GM12878 (cell line): Measurements from ENCODE around the gene ELL2. TPM values are rescaled to one million over a fixed set of nuclear protein-coding genes. Genes with fewer than 3 reads are reported as not detected.

Source experiments
- ATAC-seq: fragments of 200-7000 bp; cut with Tn5 transposase; 3 replicates; pipeline ENCODE4 v1.9.1; 2020; ENCODE audit warnings: mild to moderate bottlenecking, moderate library complexity
- BruUV-seq: library from RNA; stranded (reverse); fragments of 400-500 nt; replicated peaks from 2 replicates; lab custom pipeline; 2021; lab: Mats Ljungman, UMichigan
- CTCF ChIA-PET: fragments of 300-600 bp; sonication (Branson Sonifier 250); formaldehyde crosslinking; extraction: SDS; loops from one replicate; lab custom pipeline; 2021; ENCODE audit warnings: inconsistent platforms; lab: Yijun Ruan, JAX
- POLR2A ChIA-PET: fragments of 350-600 bp; formaldehyde crosslinking; extraction: SDS; loops from one replicate; lab custom pipeline; 2021; ENCODE audit warnings: inconsistent platforms; lab: Charles Lee
- RAD21 ChIA-PET: fragments of 300-600 bp; sonication (Branson Sonifier 250); formaldehyde crosslinking; loops from one replicate; lab custom pipeline; 2023; ENCODE audit warnings: antibody characterized with exemption; ENCODE audit not compliant: unreplicated experiment; lab: Charles Lee
- SMC1A ChIA-PET: fragments of 300-600 bp; sonication (Branson Sonifier 250); formaldehyde crosslinking; loops from one replicate; lab custom pipeline; 2023; ENCODE audit not compliant: unreplicated experiment, uncharacterized antibody; lab: Charles Lee
- DNase-seq: peaks from one replicate; pipeline ENCODE4 v3.0.0-alpha.2; 2011; ENCODE audit warnings: low read depth, low spot score
- FAIRE-seq: peaks from 3 replicates; lab custom pipeline; 2011; peaks lifted over from hg19 to GRCh38; lab: Jason Lieb, UNC
- H2AFZ ChIP-seq: 2 replicates; pipeline ENCODE4 v1.6.0; 2011; ENCODE audit warnings: low read depth, low read length, control low read depth; ENCODE audit not compliant: control insufficient read depth
- H3K27ac ChIP-seq: 2 replicates; pipeline ENCODE4 v1.5.1; 2011; ENCODE audit warnings: control low read depth; ENCODE audit not compliant: control insufficient read depth, insufficient read depth
- H3K27me3 ChIP-seq, 2 experiments: replicated peaks in 1 of 2; 2 replicates each; pipeline versions ENCODE4 v1.6.0 to v1.6.1; 2011; ENCODE audit warnings: low read length in 1 of 2; ENCODE audit not compliant: control insufficient read depth in 2 of 2, insufficient read depth in 2 of 2
- H3K36me3 ChIP-seq, 2 experiments: 2 replicates each; pipeline ENCODE4 v1.5.1; 2011; ENCODE audit warnings: low read length in 1 of 2; ENCODE audit not compliant: control insufficient read depth in 2 of 2, insufficient read depth in 2 of 2
- H3K4me1 ChIP-seq: 2 replicates; pipeline ENCODE4 v1.6.1; 2011; ENCODE audit warnings: mild to moderate bottlenecking, low read length, moderate library complexity, mixed read lengths; ENCODE audit not compliant: control insufficient read depth, insufficient read depth
- H3K4me2 ChIP-seq: 2 replicates; pipeline ENCODE4 v1.6.0; 2011; ENCODE audit warnings: control low read depth; ENCODE audit not compliant: control insufficient read depth, insufficient read depth
- H3K4me3 ChIP-seq: fragments of 200-600 bp; sonication (generic); 2 replicates; pipeline ENCODE4 v1.5.1; 2016
- H3K79me2 ChIP-seq: 2 replicates; pipeline ENCODE4 v1.6.0; 2011; ENCODE audit warnings: low read length; ENCODE audit not compliant: control insufficient read depth, insufficient read depth
- H3K9ac ChIP-seq: 2 replicates; pipeline ENCODE4 v1.8.0; 2011; ENCODE audit warnings: low read length, control low read depth, mixed read lengths; ENCODE audit not compliant: control insufficient read depth, insufficient read depth
- H3K9me3 ChIP-seq: replicated peaks from 3 replicates; pipeline ENCODE4 v1.5.1; 2011; ENCODE audit warnings: mild to moderate bottlenecking, low read length; ENCODE audit not compliant: control insufficient read depth, insufficient read depth
- H4K20me1 ChIP-seq: 2 replicates; pipeline ENCODE4 v1.6.0; 2011; ENCODE audit not compliant: control insufficient read depth, insufficient read depth
- ATF7 ChIP-seq: fragments of 450-650 bp; IDR thresholded peaks from 2 replicates; pipeline ENCODE4 v1.6.1; 2016; ENCODE audit warnings: low read depth, mild to moderate bottlenecking
- BHLHE40 ChIP-seq, 2 experiments: fragments of 450-650 bp in 1 of 2; IDR thresholded peaks; 2 replicates each; pipeline ENCODE4 v1.6.1; 2011 to 2017; ENCODE audit warnings: low read depth in 2 of 2, borderline replicate concordance in 1 of 2, improper control_type of control experiment in 1 of 2, low read length in 1 of 2, mild to moderate bottlenecking in 1 of 2
- CREM ChIP-seq: IDR thresholded peaks from 2 replicates; pipeline ENCODE4 v1.6.1; 2014; ENCODE audit warnings: antibody characterized with exemption, low read depth
- DPF2 ChIP-seq: fragments of 450-650 bp; IDR thresholded peaks from 2 replicates; pipeline ENCODE4 v1.6.1; 2017; ENCODE audit warnings: mild to moderate bottlenecking
- FOXM1 ChIP-seq: IDR thresholded peaks from 2 replicates; pipeline ENCODE4 v1.6.1; 2012; ENCODE audit warnings: low read depth, mild to moderate bottlenecking, inconsistent platforms, low read length, moderate library complexity
- HDAC6 ChIP-seq: fragments of 200-600 bp; sonication (generic); IDR thresholded peaks from one replicate; pipeline ENCODE4 v1.8.0; 2017; ENCODE audit warnings: antibody characterized with exemption; ENCODE audit not compliant: unreplicated experiment
- HDGF ChIP-seq: fragments of 450-650 bp; IDR thresholded peaks from 2 replicates; pipeline ENCODE4 v1.6.1; 2016; ENCODE audit warnings: antibody characterized with exemption
- LARP7 ChIP-seq: fragments of 450-650 bp; IDR thresholded peaks from 2 replicates; pipeline ENCODE4 v1.6.1; 2017; ENCODE audit warnings: mild to moderate bottlenecking
- MEF2B ChIP-seq: fragments of 450-650 bp; IDR thresholded peaks from 2 replicates; pipeline ENCODE4 v1.6.1; 2018; ENCODE audit warnings: mild to moderate bottlenecking, moderate library complexity; ENCODE audit not compliant: partially characterized antibody, poor library complexity, severe bottlenecking
- MTA2 ChIP-seq: fragments of 450-650 bp; IDR thresholded peaks from 2 replicates; pipeline ENCODE4 v1.6.1; 2016; ENCODE audit warnings: low read depth, mild to moderate bottlenecking, moderate library complexity
- NR2F1 ChIP-seq: fragments of 450-650 bp; conservative IDR thresholded peaks from 2 replicates; pipeline ENCODE4 v1.6.1; 2017; ENCODE audit warnings: mild to moderate bottlenecking
- PAX5 ChIP-seq: IDR thresholded peaks from 2 replicates; pipeline ENCODE4 v1.6.1; 2011; ENCODE audit warnings: low read depth, low read length, borderline replicate concordance
- RBBP5 ChIP-seq: fragments of 200-600 bp; sonication (generic); conservative IDR thresholded peaks from 2 replicates; pipeline ENCODE4 v1.6.1; 2016
- RELA ChIP-seq: fragments of 450-650 bp; IDR thresholded peaks from 2 replicates; pipeline ENCODE4 v1.8.0; 2014; ENCODE audit warnings: borderline replicate concordance; ENCODE audit not compliant: partially characterized antibody
- SREBF2 ChIP-seq: IDR thresholded peaks from 2 replicates; pipeline ENCODE4 v1.6.1; 2012; ENCODE audit warnings: mild to moderate bottlenecking, low read length
- ZBED1 ChIP-seq: IDR thresholded peaks from 2 replicates; pipeline ENCODE4 v1.6.1; 2016; ENCODE audit warnings: borderline replicate concordance
- ZNF384 ChIP-seq: IDR thresholded peaks from 2 replicates; pipeline ENCODE4 v1.6.1; 2012; ENCODE audit warnings: low read depth, mild to moderate bottlenecking, low read length, improper control_type of control experiment, borderline replicate concordance
- WGBS: methylation state at CpG from one replicate; pipeline ENCODE4 v1.1.6; 2016; ENCODE audit warnings: low lambda C conversion rate; ENCODE audit not compliant: insufficient replicate concordance, insufficient coverage; ENCODE audit errors: missing lambda C conversion rate; 5-methylcytosine and 5-hydroxymethylcytosine counted together
- in situ Hi-C: fragments of 300-500 bp; cut with MboI; formaldehyde crosslinking; loops from 9 replicates; pipeline ENCODE4 v1.14.3; 2018; ENCODE audit warnings: mixed read lengths
- intact Hi-C: fragments of 100-400 bp; cut with micrococcal nuclease; formaldehyde crosslinking; loops from one replicate; pipeline ENCODE4 v1.14.2; 2022; ENCODE audit not compliant: unreplicated experiment
- polyA plus RNA-seq, 11 experiments: library from polyadenylated mRNA; depleted of rRNA in 4 of 11; unstranded in 6 of 11; stranded (reverse) in 5 of 11; fragments of >200 nt; fragmentation: Nextera tagmentation in 4 of 11; fragmentation: Illumina TruSeq in 1 of 11; extraction: Ambion mirVana in 4 of 11; extraction: Trizol in 1 of 11; gene quantifications; 1 replicate in 1 of 11; 2 replicates in 10 of 11; pipeline versions ENCODE4 v1.2.1 to v1.2.3, GENCODE V29; 2011 to 2016; ENCODE audit warnings: inconsistent platforms in 2 of 11, missing spikeins in 2 of 11, low read depth in 1 of 11
- total RNA-seq, 4 experiments: library from RNA; depleted of rRNA in 3 of 4; stranded (reverse); fragments of >200 nt in 3 of 4; fragmentation: Illumina TruSeq in 1 of 4; extraction: Trizol in 1 of 4; gene quantifications; 2 replicates each; pipeline versions ENCODE4 v1.2.1 to v1.2.3, GENCODE V29; 2013 to 2021
- TF ChIP-seq, protein P1 (sequence below): fragments of 450-650 bp; formaldehyde crosslinking; IDR thresholded peaks from 2 replicates; pipeline ENCODE4 v1.4.0; 2022; ENCODE audit warnings: mild to moderate bottlenecking, moderate library complexity
- TF ChIP-seq, protein P2 (sequence below): fragments of 450-650 bp; IDR thresholded peaks from 2 replicates; pipeline ENCODE4 v1.6.1; 2014; ENCODE audit warnings: mild to moderate bottlenecking

ELL2 gene
- total and polyA plus RNA-seq, 10 of the 15 experiments (the other 5 are each of a cell fraction or from before 2014, with no cell fraction given), result 24.2 to 91.4 (median 57.4) TPM

DNA sequence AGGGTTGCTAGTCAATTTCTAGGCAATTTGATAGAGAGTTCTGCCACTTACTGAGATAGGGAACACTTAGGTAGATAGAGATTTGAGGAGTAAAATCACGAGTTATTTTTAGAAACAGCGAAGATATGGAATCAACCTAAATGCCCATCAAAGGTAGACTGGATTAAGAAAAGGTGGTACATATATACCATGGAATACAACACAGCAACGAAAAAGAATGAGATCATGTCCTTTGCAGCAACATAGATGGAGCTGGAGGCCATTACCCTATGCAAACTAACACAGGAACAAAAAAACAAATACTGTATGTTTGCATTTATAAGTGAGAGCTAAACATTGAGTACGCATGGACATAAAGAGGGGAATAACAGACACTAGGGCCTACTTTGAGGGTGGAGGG lies 9.7 kb downstream of the ELL2 start:
- ATAC-seq, result no peak
- Histone ChIP-seq H4K20me1 (no peaks in the 10 kb centered on the region), H3K4me1 (peaks cover 16% of the 10 kb centered on the region; the same call in 1 of the 2 replicates), H3K27me3 (no peaks in the 10 kb centered on the region), H2AFZ (no peak overlapping the region), H3K9ac (no peak overlapping the region), H3K4me3 (no peak overlapping the region), H3K9me3 (peaks cover 2% of the 10 kb centered on the region; the same call in 2 of the 3 replicates), H3K4me2 (no peak overlapping the region), H3K79me2 (peaks cover 92% of the 10 kb centered on the region), H3K27ac (no peak overlapping the region), H3K36me3 (peaks cover 0 to 6% of the 10 kb centered on the region in 2 experiments; a peak in 1 of 4 replicates)
- intact Hi-C loops, result loop anchor here (10.0 kb wide), 1 partner anchor 307 kb away; the partner anchor contains the start of gene RFESD
- ChIA-PET CTCF (interaction anchor here (0.9 to 6.6 kb wide), 9 partner anchors 9 to 384 kb away, joined by 3 to 61 read pairs (median 4); partner anchors contain the start of gene ELL2), RAD21 (interaction anchor here (1.1 to 6.6 kb wide), 10 partner anchors 6 to 44 kb away, joined by 3 to 46 read pairs (median 6); no protein-coding TSS in a partner anchor), POLR2A (interaction anchor here (1.2 to 3.4 kb wide), 5 partner anchors 10 to 90 kb away, joined by 3 to 11 read pairs (median 5); partner anchors contain the start of gene ELL2), SMC1A (interaction anchor here (0.6 to 6.2 kb wide), 17 partner anchors 7 to 89 kb away, joined by 3 to 71 read pairs (median 5); partner anchors contain the start of gene ELL2)
- WGBS, result 98% methylated on average over 4 of the region's 4 CpGs
- BruUV-seq, result no TSS peak
- DNase-seq, result no peak
- no peak for FAIRE-seq
- in situ Hi-C loops, result no loop called here
- TF ChIP-seq, protein P1, sequence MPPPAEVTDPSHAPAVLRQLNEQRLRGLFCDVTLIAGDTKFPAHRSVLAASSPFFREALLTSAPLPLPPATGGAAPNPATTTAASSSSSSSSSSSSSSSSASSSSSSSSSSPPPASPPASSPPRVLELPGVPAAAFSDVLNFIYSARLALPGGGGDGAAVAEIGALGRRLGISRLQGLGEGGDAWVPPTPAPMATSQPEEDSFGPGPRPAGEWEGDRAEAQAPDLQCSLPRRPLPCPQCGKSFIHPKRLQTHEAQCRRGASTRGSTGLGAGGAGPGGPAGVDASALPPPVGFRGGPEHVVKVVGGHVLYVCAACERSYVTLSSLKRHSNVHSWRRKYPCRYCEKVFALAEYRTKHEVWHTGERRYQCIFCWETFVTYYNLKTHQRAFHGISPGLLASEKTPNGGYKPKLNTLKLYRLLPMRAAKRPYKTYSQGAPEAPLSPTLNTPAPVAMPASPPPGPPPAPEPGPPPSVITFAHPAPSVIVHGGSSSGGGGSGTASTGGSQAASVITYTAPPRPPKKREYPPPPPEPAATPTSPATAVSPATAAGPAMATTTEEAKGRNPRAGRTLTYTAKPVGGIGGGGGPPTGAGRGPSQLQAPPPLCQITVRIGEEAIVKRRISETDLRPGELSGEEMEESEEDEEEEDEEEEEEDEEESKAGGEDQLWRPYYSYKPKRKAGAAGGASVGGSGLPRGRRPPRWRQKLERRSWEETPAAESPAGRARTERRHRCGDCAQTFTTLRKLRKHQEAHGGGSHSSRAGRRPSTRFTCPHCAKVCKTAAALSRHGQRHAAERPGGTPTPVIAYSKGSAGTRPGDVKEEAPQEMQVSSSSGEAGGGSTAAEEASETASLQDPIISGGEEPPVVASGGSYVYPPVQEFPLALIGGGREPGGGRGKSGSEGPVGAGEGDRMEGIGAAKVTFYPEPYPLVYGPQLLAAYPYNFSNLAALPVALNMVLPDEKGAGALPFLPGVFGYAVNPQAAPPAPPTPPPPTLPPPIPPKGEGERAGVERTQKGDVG (CRISPR knock-in tag), result no peak
- no peak for TF ChIP-seq ZBED1
- TF ChIP-seq RBBP5, result no peak
- TF ChIP-seq RELA, result no peak
- TF ChIP-seq BHLHE40 (IDR thresholded peaks at IDR 0.05; ENCODE audit: borderline replicate concordance in 1 of 2, low read depth in 2 of 2, low read length in 1 of 2), result no peak
- no peak for TF ChIP-seq DPF2
- no peak for TF ChIP-seq ATF7
- TF ChIP-seq FOXM1, result no peak
- TF ChIP-seq NR2F1, result no peak
- TF ChIP-seq ZNF384, result no peak
- no peak for TF ChIP-seq MTA2
- no peak for TF ChIP-seq PAX5
- TF ChIP-seq CREM, result no peak
- no peak for TF ChIP-seq SREBF2
- TF ChIP-seq LARP7, result no peak
- TF ChIP-seq, protein P2, sequence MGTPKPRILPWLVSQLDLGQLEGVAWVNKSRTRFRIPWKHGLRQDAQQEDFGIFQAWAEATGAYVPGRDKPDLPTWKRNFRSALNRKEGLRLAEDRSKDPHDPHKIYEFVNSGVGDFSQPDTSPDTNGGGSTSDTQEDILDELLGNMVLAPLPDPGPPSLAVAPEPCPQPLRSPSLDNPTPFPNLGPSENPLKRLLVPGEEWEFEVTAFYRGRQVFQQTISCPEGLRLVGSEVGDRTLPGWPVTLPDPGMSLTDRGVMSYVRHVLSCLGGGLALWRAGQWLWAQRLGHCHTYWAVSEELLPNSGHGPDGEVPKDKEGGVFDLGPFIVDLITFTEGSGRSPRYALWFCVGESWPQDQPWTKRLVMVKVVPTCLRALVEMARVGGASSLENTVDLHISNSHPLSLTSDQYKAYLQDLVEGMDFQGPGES, result no peak
- no peak for TF ChIP-seq HDAC6
- no peak for TF ChIP-seq HDGF
- no peak for TF ChIP-seq MEF2B
